Measurements from ENCODE around the gene MAMDC4.

- TF ChIP-seq CTCF (conservative IDR thresholded peaks at IDR 0.05) (no peak), ZFX (IDR thresholded peaks at IDR 0.05) (no peak)
Measured at GRCh38 chr9:136847088-136847825, 4.9 kb upstream of the MAMDC4 start.
